A549 (cell line): ENCODE measurements around the gene OR4B1. TPM values are rescaled to one million over a fixed set of nuclear protein-coding genes. Genes with fewer than 3 reads are reported as not detected.
A peak's percentile ranks its signal among the peaks of the same experiment; 100 is the strongest.
"Not testable (repeated sequence)": the region's sequence is repeated elsewhere in the genome, so short reads cannot be mapped to it uniquely, and the experiment has no call there.

Experiments used
- ATAC-seq, 2 experiments: fragments of 200-7000 bp in 1 of 2; fragments of >200 bp in 1 of 2; cut with Nextera tagmentation in 1 of 2; cut with Tn5 transposase in 1 of 2; 3 replicates each; pipeline versions ENCODE4 v1.8.0 to v1.9.1; 2018 to 2020; ENCODE audit warnings: mild to moderate bottlenecking in 1 of 2, moderate library complexity in 1 of 2
- CTCF ChIA-PET: fragments of 300-600 bp; sonication (Branson Sonifier 250); formaldehyde crosslinking; extraction: SDS; loops from one replicate; lab custom pipeline; 2021; ENCODE audit warnings: antibody characterized with exemption, inconsistent platforms; lab: Yijun Ruan, JAX
- POLR2A ChIA-PET: fragments of 350-600 bp; formaldehyde crosslinking; extraction: SDS; loops from one replicate; lab custom pipeline; 2021; ENCODE audit warnings: antibody characterized with exemption, inconsistent platforms; lab: Yijun Ruan, JAX
- DNase-seq, 2 experiments: peaks; one replicate each; pipeline versions ENCODE4 v3.0.0 to v3.0.0-alpha.2; 2011 to 2016; ENCODE audit warnings: low read depth in 1 of 2, low spot score in 1 of 2
- FAIRE-seq: peaks from 2 replicates; lab custom pipeline; 2011; peaks lifted over from hg19 to GRCh38; lab: Jason Lieb, UNC
- H3K27ac ChIP-seq, 2 experiments: fragments of >200 bp; sonication (Bioruptor Twin); formaldehyde crosslinking; 3 replicates each; pipeline ENCODE4 v1.5.1; 2016 to 2017
- H3K4me1 ChIP-seq: fragments of >200 bp; sonication (Bioruptor Twin); formaldehyde crosslinking; 3 replicates; pipeline ENCODE4 v1.6.1; 2016
- H3K4me2 ChIP-seq: fragments of >200 bp; sonication (Bioruptor Twin); formaldehyde crosslinking; 3 replicates; pipeline ENCODE4 v1.6.1; 2016
- H3K4me3 ChIP-seq: fragments of >200 bp; sonication (Bioruptor Twin); formaldehyde crosslinking; 3 replicates; pipeline ENCODE4 v1.5.1; 2016
- H3K9me3 ChIP-seq: fragments of >200 bp; sonication (Bioruptor Twin); formaldehyde crosslinking; 3 replicates; pipeline ENCODE4 v1.6.1; 2016
- CBX8 ChIP-seq: fragments of 200-600 bp; sonication (generic); IDR thresholded peaks from 2 replicates; pipeline ENCODE4 v1.6.1; 2016
- EHF ChIP-seq: fragments of 250-450 bp; sonication (Bioruptor Pico); IDR thresholded peaks from 2 replicates; pipeline ENCODE4 v1.5.0; 2020; ENCODE audit warnings: mild to moderate bottlenecking
- EP300 ChIP-seq, 2 experiments: fragments of >200 bp; sonication (Bioruptor Twin); formaldehyde crosslinking; IDR thresholded peaks; 2 replicates in 1 of 2; 3 replicates in 1 of 2; pipeline ENCODE4 v1.6.1; 2016 to 2017
- KDM1A ChIP-seq: fragments of 200-600 bp; sonication (generic); IDR thresholded peaks from 2 replicates; pipeline ENCODE4 v1.6.1; 2016; ENCODE audit warnings: low read depth, mild to moderate bottlenecking
- MAFK ChIP-seq: fragments of 450-650 bp; IDR thresholded peaks from 2 replicates; pipeline ENCODE4 v1.6.1; 2014; ENCODE audit not compliant: partially characterized antibody
- NPAS2 ChIP-seq: fragments of 250-450 bp; sonication (Bioruptor Pico); IDR thresholded peaks from 2 replicates; pipeline ENCODE4 v1.8.0; 2022; ENCODE audit warnings: mild to moderate bottlenecking, moderate library complexity, borderline replicate concordance
- RAD21 ChIP-seq, 2 experiments: fragments of >200 bp in 1 of 2; sonication (Bioruptor Twin) in 1 of 2; formaldehyde crosslinking in 1 of 2; IDR thresholded peaks in 1 of 2; conservative IDR thresholded peaks in 1 of 2; 2 replicates in 1 of 2; 3 replicates in 1 of 2; pipeline ENCODE4 v1.6.1; 2012 to 2018; ENCODE audit warnings: inconsistent platforms in 1 of 2
- REST ChIP-seq: fragments of 200-600 bp; sonication (generic); IDR thresholded peaks from 2 replicates; pipeline ENCODE4 v1.6.1; 2016; ENCODE audit warnings: antibody characterized with exemption, mild to moderate bottlenecking, moderate library complexity
- ZC3H11A ChIP-seq: fragments of 450-650 bp; IDR thresholded peaks from 2 replicates; pipeline ENCODE4 v1.6.1; 2014; ENCODE audit warnings: antibody characterized with exemption, mild to moderate bottlenecking
- ZNF302 ChIP-seq: fragments of 250-450 bp; sonication (Bioruptor Pico); IDR thresholded peaks from 2 replicates; pipeline ENCODE4 v1.9.0; 2021; ENCODE audit warnings: inconsistent platforms, mild to moderate bottlenecking, moderate library complexity
- WGBS: methylation state at CpG from one replicate; pipeline ENCODE4 v1.1.6; 2017; ENCODE audit errors: missing lambda C conversion rate; 5-methylcytosine and 5-hydroxymethylcytosine counted together
- polyA plus RNA-seq, 4 experiments: library from polyadenylated mRNA; depleted of rRNA in 3 of 4; stranded (reverse); fragments of >200 nt; fragmentation: RNase III in 1 of 4; extraction: RNeasy Plus Mini Kit Qiagen cat#74134 plus additional on column Dnase treatment in 1 of 4; gene quantifications; 2 replicates in 3 of 4; 3 replicates in 1 of 4; pipeline ENCODE4 v1.2.3, GENCODE V29; 2011 to 2017
- TF ChIP-seq, protein P1 (sequence below): fragments of >200 bp; sonication (Bioruptor Twin); formaldehyde crosslinking; IDR thresholded peaks from 3 replicates; pipeline ENCODE4 v1.5.1; 2016
- TF ChIP-seq, protein P2 (sequence below): fragments of >200 bp; sonication (Bioruptor Twin); formaldehyde crosslinking; IDR thresholded peaks from 3 replicates; pipeline ENCODE4 v1.6.1; 2016

OR4B1 gene
- polyA plus RNA-seq, 2 of the 4 experiments (the other 2 are of a cell fraction): not detected

DNA sequence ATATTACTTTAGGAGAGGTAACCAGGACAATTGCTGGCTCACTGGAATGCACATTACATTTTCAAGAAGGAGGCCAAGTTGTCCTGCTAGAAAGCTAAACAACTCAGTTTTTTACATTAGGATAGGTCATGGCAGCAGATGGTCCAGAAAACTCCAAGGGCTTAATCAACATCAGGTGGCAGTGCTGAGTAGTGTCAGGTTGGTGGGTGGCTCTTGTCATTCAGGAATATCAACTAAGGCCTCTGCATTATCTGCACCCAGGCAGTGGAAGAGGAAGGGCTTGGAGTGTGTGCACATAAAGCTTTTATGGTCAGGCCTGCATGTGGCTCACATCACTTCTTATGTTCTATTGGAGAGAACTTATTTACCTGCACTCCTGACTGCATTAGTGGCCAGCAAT lies 32.2 kb upstream of the OR4B1 start (continued):
- TF ChIP-seq, protein P1, sequence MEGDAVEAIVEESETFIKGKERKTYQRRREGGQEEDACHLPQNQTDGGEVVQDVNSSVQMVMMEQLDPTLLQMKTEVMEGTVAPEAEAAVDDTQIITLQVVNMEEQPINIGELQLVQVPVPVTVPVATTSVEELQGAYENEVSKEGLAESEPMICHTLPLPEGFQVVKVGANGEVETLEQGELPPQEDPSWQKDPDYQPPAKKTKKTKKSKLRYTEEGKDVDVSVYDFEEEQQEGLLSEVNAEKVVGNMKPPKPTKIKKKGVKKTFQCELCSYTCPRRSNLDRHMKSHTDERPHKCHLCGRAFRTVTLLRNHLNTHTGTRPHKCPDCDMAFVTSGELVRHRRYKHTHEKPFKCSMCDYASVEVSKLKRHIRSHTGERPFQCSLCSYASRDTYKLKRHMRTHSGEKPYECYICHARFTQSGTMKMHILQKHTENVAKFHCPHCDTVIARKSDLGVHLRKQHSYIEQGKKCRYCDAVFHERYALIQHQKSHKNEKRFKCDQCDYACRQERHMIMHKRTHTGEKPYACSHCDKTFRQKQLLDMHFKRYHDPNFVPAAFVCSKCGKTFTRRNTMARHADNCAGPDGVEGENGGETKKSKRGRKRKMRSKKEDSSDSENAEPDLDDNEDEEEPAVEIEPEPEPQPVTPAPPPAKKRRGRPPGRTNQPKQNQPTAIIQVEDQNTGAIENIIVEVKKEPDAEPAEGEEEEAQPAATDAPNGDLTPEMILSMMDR: no peak
- TF ChIP-seq EP300 (IDR thresholded peaks at IDR 0.05): no peak
- no peak for TF ChIP-seq CBX8
- no peak for TF ChIP-seq ZC3H11A
- TF ChIP-seq, all 56 proteins: peak for 0

- WGBS: 28% methylated on average over 10 of the region's 10 CpGs
- H3K4me1 ChIP-seq, FAIRE-seq, H3K27ac ChIP-seq, POLR2A ChIA-PET, CTCF ChIA-PET, H3K4me3 ChIP-seq, DNase-seq, ATAC-seq: not testable (repeated sequence)
- Histone ChIP-seq H3K9me3 (peaks cover 25% of the 10 kb centered on the region), H3K4me2 (peak overlapping the region; percentile 61; the same call in 2 of the 3 replicates)
Observed at GRCh38 chr11:48190906-48191654, 25.5 kb upstream of the OR4B1 start.

- FAIRE-seq (no peak), ATAC-seq (no peak), DNase-seq (no peak)
- ChIA-PET POLR2A (no interaction called here), CTCF (interaction anchor here (1.2 kb wide), 1 partner anchor 16 kb away, joined by 3 read pairs; no protein-coding TSS in a partner anchor)
- Histone ChIP-seq H3K4me3 (no peak overlapping the region), H3K4me1 (no peaks in the 10 kb centered on the region), H3K9me3 (peaks cover 27% of the 10 kb centered on the region), H3K27ac (no peak overlapping the region), H3K4me2 (no peak overlapping the region)
- 18% methylated on average over 2 of the region's 2 CpGs for WGBS
- no peak for TF ChIP-seq ZNF302 (CRISPR knock-in tag)
- TF ChIP-seq, protein P2, sequence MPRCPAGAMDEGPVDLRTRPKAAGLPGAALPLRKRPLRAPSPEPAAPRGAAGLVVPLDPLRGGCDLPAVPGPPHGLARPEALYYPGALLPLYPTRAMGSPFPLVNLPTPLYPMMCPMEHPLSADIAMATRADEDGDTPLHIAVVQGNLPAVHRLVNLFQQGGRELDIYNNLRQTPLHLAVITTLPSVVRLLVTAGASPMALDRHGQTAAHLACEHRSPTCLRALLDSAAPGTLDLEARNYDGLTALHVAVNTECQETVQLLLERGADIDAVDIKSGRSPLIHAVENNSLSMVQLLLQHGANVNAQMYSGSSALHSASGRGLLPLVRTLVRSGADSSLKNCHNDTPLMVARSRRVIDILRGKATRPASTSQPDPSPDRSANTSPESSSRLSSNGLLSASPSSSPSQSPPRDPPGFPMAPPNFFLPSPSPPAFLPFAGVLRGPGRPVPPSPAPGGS: no peak
- no peak for TF ChIP-seq RAD21 (conservative IDR thresholded peaks at IDR 0.05 in 1 of 2, IDR thresholded peaks at IDR 0.05 in 1 of 2)
- no peak for TF ChIP-seq KDM1A
- no peak for TF ChIP-seq EHF (CRISPR knock-in tag)
Observed at GRCh38 chr11:48193876-48194275, 22.7 kb upstream of the OR4B1 start.

- TF ChIP-seq ZC3H11A (peak; percentile 53), NPAS2 (no peak), MAFK (peak; percentile 52), REST (no peak)
- DNase-seq (no peak), ATAC-seq (no peak), FAIRE-seq (no peak)
- Histone ChIP-seq H3K27ac (no peak overlapping the region), H3K9me3 (no peaks in the 10 kb centered on the region), H3K4me3 (no peak overlapping the region), H3K4me2 (no peak overlapping the region), H3K4me1 (no peaks in the 10 kb centered on the region)
- 30% methylated on average over 2 of the region's 2 CpGs for WGBS
- CTCF ChIA-PET: interaction anchor here (0.7 kb wide), 1 partner anchor 19 kb away, joined by 3 read pairs; no protein-coding TSS in a partner anchor
- POLR2A ChIA-PET: interaction anchor here (0.6 kb wide), 1 partner anchor 107 kb away, joined by 3 read pairs; no protein-coding TSS in a partner anchor
Observed at GRCh38 chr11:48207881-48208280, 8.7 kb upstream of the OR4B1 start.
